HepG2 (cell line): ENCODE measurements around the gene CORO1C. TPM values are rescaled to one million over a fixed set of nuclear protein-coding genes. Genes with fewer than 3 reads are reported as not detected.

ENCODE experiments used
- ASH2L ChIP-seq: fragments of 300-600, 200-600 bp; sonication (generic); IDR thresholded peaks from 2 replicates; pipeline ENCODE4 v1.7.0; 2017; ENCODE audit warnings: low read depth, mild to moderate bottlenecking, moderate library complexity, mixed read lengths, low read length; ENCODE audit not compliant: insufficient read length
- HDAC1 ChIP-seq: sonication (generic); formaldehyde crosslinking; IDR thresholded peaks from 2 replicates; pipeline ENCODE4 v1.5.1; 2020; ENCODE audit warnings: mild to moderate bottlenecking, missing genetic modification reagents
- HMGA1 ChIP-seq: sonication (generic); formaldehyde crosslinking; conservative IDR thresholded peaks from 2 replicates; pipeline ENCODE4 v1.4.0; 2020; ENCODE audit warnings: missing genetic modification reagents
- KDM3A ChIP-seq: IDR thresholded peaks from 2 replicates; pipeline ENCODE4 v1.6.1; 2018; ENCODE audit warnings: low read depth, missing compliant biosample characterization
- KLF11 ChIP-seq: IDR thresholded peaks from 2 replicates; pipeline ENCODE4 v1.6.1; 2016; ENCODE audit warnings: missing compliant biosample characterization
- MIER3 ChIP-seq: IDR thresholded peaks from 2 replicates; pipeline ENCODE4 v1.6.1; 2016; ENCODE audit warnings: missing compliant biosample characterization, borderline replicate concordance
- MIXL1 ChIP-seq: IDR thresholded peaks from 2 replicates; pipeline ENCODE4 v1.6.1; 2016
- NBN ChIP-seq: fragments of 450-650 bp; conservative IDR thresholded peaks from 2 replicates; pipeline ENCODE4 v1.6.1; 2017
- NKX3-1 ChIP-seq: sonication (generic); formaldehyde crosslinking; IDR thresholded peaks from 2 replicates; pipeline ENCODE4 v1.5.0; 2020; ENCODE audit warnings: missing genetic modification reagents
- NR2C2 ChIP-seq: sonication (generic); formaldehyde crosslinking; IDR thresholded peaks from 2 replicates; pipeline ENCODE4 v1.4.0; 2020; ENCODE audit warnings: missing genetic modification reagents, mild to moderate bottlenecking, moderate library complexity, borderline replicate concordance
- PPARG ChIP-seq: conservative IDR thresholded peaks from 2 replicates; pipeline ENCODE4 v1.6.1; 2016; ENCODE audit warnings: missing biosample characterization, missing genetic modification reagents
- RARG ChIP-seq: sonication (generic); formaldehyde crosslinking; IDR thresholded peaks from 2 replicates; pipeline ENCODE4 v1.4.0; 2020; ENCODE audit warnings: low read depth, mild to moderate bottlenecking, missing genetic modification reagents
- SIN3B ChIP-seq: fragments of 150-350 bp; IDR thresholded peaks from 2 replicates; pipeline ENCODE4 v1.6.1; 2014; ENCODE audit warnings: low read length
- YEATS2 ChIP-seq: sonication (generic); formaldehyde crosslinking; IDR thresholded peaks from 2 replicates; pipeline ENCODE4 v1.4.0; 2020; ENCODE audit warnings: missing genetic modification reagents, borderline replicate concordance
- ZC3H4 ChIP-seq: sonication (generic); formaldehyde crosslinking; IDR thresholded peaks from 2 replicates; pipeline ENCODE4 v1.4.0; 2020; ENCODE audit warnings: missing genetic modification reagents, borderline replicate concordance
- ZFP36 ChIP-seq: fragments of 150-350 bp; IDR thresholded peaks from 2 replicates; pipeline ENCODE4 v1.6.1; 2018; ENCODE audit warnings: borderline replicate concordance, low read length, low read depth; ENCODE audit not compliant: partially characterized antibody
- ZFX ChIP-seq: sonication (generic); formaldehyde crosslinking; IDR thresholded peaks from 2 replicates; pipeline ENCODE4 v1.4.0; 2020; ENCODE audit warnings: mild to moderate bottlenecking, low read depth, missing genetic modification reagents, moderate library complexity
- ZNF224 ChIP-seq: sonication (generic); formaldehyde crosslinking; IDR thresholded peaks from 2 replicates; pipeline ENCODE4 v1.5.0; 2020; ENCODE audit warnings: mild to moderate bottlenecking, missing genetic modification reagents
- ZNF383 ChIP-seq: sonication (generic); formaldehyde crosslinking; IDR thresholded peaks from 2 replicates; pipeline ENCODE4 v1.4.0; 2020; ENCODE audit warnings: missing genetic modification reagents, mild to moderate bottlenecking, borderline replicate concordance
- ZNF670 ChIP-seq: sonication (generic); formaldehyde crosslinking; IDR thresholded peaks from 2 replicates; pipeline ENCODE4 v1.8.0; 2022; ENCODE audit warnings: mild to moderate bottlenecking, missing genetic modification reagents, borderline replicate concordance
- ZNF761 ChIP-seq: sonication (generic); formaldehyde crosslinking; conservative IDR thresholded peaks from 2 replicates; pipeline ENCODE4 v1.4.0; 2020; ENCODE audit warnings: mild to moderate bottlenecking, missing genetic modification reagents
- ZNF768 ChIP-seq: sonication (generic); formaldehyde crosslinking; IDR thresholded peaks from 2 replicates; pipeline ENCODE4 v1.4.0; 2020; ENCODE audit warnings: missing genetic modification reagents
- polyA plus RNA-seq, 8 experiments: library from polyadenylated mRNA; depleted of rRNA in 3 of 8; stranded (reverse) in 7 of 8; unstranded in 1 of 8; fragments of >200 nt; fragmentation: Illumina TruSeq in 4 of 8; extraction: Trizol in 4 of 8; gene quantifications; 2 replicates each; pipeline versions ENCODE4 v1.2.1 to v1.2.3, GENCODE V29; 2011 to 2016; ENCODE audit warnings: low read depth in 4 of 8, missing spikeins in 1 of 8, mixed read lengths in 1 of 8; ENCODE audit not compliant: insufficient read depth in 1 of 8
- total RNA-seq, 5 experiments: library from RNA; depleted of rRNA; stranded (reverse); fragments of >200 nt; fragmentation: Illumina TruSeq; extraction: Trizol; gene quantifications; 2 replicates each; pipeline ENCODE4 v1.2.3, GENCODE V29; 2016; ENCODE audit warnings: low read depth in 1 of 5
- TF ChIP-seq, protein P1 (sequence below): sonication (generic); formaldehyde crosslinking; IDR thresholded peaks from 2 replicates; pipeline ENCODE4 v1.8.1; 2023; ENCODE audit warnings: missing genetic modification reagents, mild to moderate bottlenecking, borderline replicate concordance
- TF ChIP-seq, protein P2 (sequence below): sonication (generic); formaldehyde crosslinking; IDR thresholded peaks from 2 replicates; pipeline ENCODE4 v1.8.1; 2023; ENCODE audit warnings: missing genetic modification reagents, inconsistent platforms, borderline replicate concordance
- TF ChIP-seq, protein P3 (sequence below): sonication (generic); formaldehyde crosslinking; IDR thresholded peaks from 2 replicates; pipeline ENCODE4 v1.4.0; 2020; ENCODE audit warnings: mild to moderate bottlenecking, missing genetic modification reagents

Gene CORO1C
- total and polyA plus RNA-seq, 2 of the 13 experiments (the other 11 are each of a cell fraction or from before 2014, with no cell fraction given) = 73.7 to 131 TPM

DNA sequence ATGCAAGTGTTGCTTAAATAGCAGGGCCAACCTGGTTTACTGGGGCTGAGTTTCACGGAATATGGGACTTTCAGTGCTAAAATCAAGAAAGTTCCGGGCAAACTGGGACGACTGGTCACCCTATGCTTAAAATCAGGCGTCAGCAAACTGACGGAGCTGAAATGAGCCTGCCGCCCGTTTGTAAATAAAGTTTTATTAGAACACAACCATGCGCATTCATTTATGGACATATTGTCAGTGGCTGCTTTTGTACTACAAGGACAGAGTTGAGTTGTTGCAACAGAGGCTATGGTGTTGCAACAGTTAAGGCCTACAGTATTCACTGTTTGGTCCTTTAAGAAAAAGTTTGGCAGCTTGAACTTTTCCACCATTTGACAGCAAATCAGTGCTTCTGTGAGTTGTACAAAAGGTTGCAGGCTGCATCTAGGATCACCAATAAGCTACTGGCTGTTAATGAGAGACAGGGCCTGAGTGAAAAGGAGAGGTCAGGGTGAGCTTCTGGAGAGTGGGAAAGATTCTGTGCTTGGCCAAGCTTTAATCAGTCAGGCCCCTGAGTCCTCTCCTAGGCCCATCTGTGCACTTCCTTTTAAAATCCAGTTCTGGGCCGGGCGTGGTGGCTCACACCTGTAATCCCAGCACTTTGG, 111.0 kb downstream of the CORO1C start (continued):
- TF ChIP-seq ZFX (peak; percentile 63; the same call in 1 of the 2 replicates), ZNF670 (CRISPR knock-in tag) (no peak), ZFP36 (no peak), KLF11 (no peak), ZNF224 (CRISPR knock-in tag) (no peak), PPARG (CRISPR knock-in tag) (0 out of 2 replicates have a peak, but pooled peaks have one; percentile 16), NBN (no peak), ZNF768 (no peak), MIXL1 (CRISPR knock-in tag) (no peak), NKX3-1 (CRISPR knock-in tag) (no peak), MIER3 (CRISPR knock-in tag) (peak; percentile 21; the same call in 1 of the 2 replicates), HMGA1 (CRISPR knock-in tag) (no peak), ZNF383 (CRISPR knock-in tag) (no peak), ZC3H4 (no peak), NR2C2 (CRISPR knock-in tag) (peak; percentile 41; the same call in 1 of the 2 replicates), RARG (CRISPR knock-in tag) (no peak), HDAC1 (CRISPR knock-in tag) (no peak), ZNF761 (CRISPR knock-in tag) (no peak), YEATS2 (CRISPR knock-in tag) (no peak), ASH2L (peak; percentile 46), KDM3A (CRISPR knock-in tag) (no peak), SIN3B (no peak)
- TF ChIP-seq, protein P1, sequence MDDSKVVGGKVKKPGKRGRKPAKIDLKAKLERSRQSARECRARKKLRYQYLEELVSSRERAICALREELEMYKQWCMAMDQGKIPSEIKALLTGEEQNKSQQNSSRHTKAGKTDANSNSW (CRISPR knock-in tag) = no peak
- TF ChIP-seq, protein P2, sequence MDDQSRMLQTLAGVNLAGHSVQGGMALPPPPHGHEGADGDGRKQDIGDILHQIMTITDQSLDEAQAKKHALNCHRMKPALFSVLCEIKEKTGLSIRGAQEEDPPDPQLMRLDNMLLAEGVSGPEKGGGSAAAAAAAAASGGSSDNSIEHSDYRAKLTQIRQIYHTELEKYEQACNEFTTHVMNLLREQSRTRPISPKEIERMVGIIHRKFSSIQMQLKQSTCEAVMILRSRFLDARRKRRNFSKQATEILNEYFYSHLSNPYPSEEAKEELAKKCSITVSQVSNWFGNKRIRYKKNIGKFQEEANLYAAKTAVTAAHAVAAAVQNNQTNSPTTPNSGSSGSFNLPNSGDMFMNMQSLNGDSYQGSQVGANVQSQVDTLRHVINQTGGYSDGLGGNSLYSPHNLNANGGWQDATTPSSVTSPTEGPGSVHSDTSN = no peak
- TF ChIP-seq, protein P3, sequence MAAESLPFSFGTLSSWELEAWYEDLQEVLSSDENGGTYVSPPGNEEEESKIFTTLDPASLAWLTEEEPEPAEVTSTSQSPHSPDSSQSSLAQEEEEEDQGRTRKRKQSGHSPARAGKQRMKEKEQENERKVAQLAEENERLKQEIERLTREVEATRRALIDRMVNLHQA (CRISPR knock-in tag) = no peak
